Measurements from ENCODE around the gene ADAM12.
"Not testable (repeated sequence)": the region's sequence is repeated elsewhere in the genome, so short reads cannot be mapped to it uniquely, and the experiment has no call there.

The ADAM12 gene

GRCh38 chr10:126391192-126391885 lies 3.1 kb upstream of the ADAM12 start:
- Histone ChIP-seq H3K4me1 (ENCODE audit: control insufficient read depth, insufficient read depth, low read length) (peaks cover 11% of the 10 kb centered on the region), H3K9me3 (ENCODE audit: control insufficient read depth in 2 of 2, low read length in 2 of 2) (peaks cover 0 to 3% of the 10 kb centered on the region in 2 donors), H3K36me3 (ENCODE audit: control insufficient read depth in 2 of 2, insufficient read depth in 2 of 2, low read length in 2 of 2) (no peaks in the 10 kb centered on the region), H3K27ac (ENCODE audit: low read length) (no peak overlapping the region), H3K27me3 (ENCODE audit: control insufficient read depth in 1 of 2, insufficient read depth in 2 of 2, low read length in 2 of 2) (peaks cover 7 to 16% of the 10 kb centered on the region in 2 donors), H3K9ac (ENCODE audit: low read length in 2 of 2) (no peak overlapping the region), H3K4me3 (ENCODE audit: low read length in 2 of 2) (no peak overlapping the region)

GRCh38 chr10:126390324-126390723 lies 2.0 kb upstream of the ADAM12 start:
- peaks cover 7 to 20% of the 10 kb centered on the region in 2 donors for H3K27me3 ChIP-seq (ENCODE audit: control insufficient read depth in 1 of 2, insufficient read depth in 2 of 2, low read length in 2 of 2)
- no peaks in the 10 kb centered on the region for H3K36me3 ChIP-seq (ENCODE audit: control insufficient read depth in 2 of 2, insufficient read depth in 2 of 2, low read length in 2 of 2)
- peaks cover 11% of the 10 kb centered on the region for H3K4me1 ChIP-seq (ENCODE audit: control insufficient read depth, insufficient read depth, low read length)
- no peak overlapping the region for H3K27ac ChIP-seq (ENCODE audit: low read length)
- no peak overlapping the region for H3K9ac ChIP-seq (ENCODE audit: low read length in 2 of 2)
- peaks cover 0 to 3% of the 10 kb centered on the region in 2 donors for H3K9me3 ChIP-seq (ENCODE audit: control insufficient read depth in 2 of 2, low read length in 2 of 2)
- H3K4me3 ChIP-seq (ENCODE audit: low read length in 2 of 2) = no peak overlapping the region

- Histone ChIP-seq H3K9me3 (ENCODE audit: control insufficient read depth in 2 of 2, low read length in 2 of 2) (peaks cover 0 to 2% of the 10 kb centered on the region in 2 donors), H3K27me3 (ENCODE audit: control insufficient read depth in 1 of 2, insufficient read depth in 2 of 2, low read length in 2 of 2) (peaks cover 7 to 20% of the 10 kb centered on the region in 2 donors), H3K36me3 (ENCODE audit: control insufficient read depth in 2 of 2, insufficient read depth in 2 of 2, low read length in 2 of 2) (no peaks in the 10 kb centered on the region), H3K27ac (ENCODE audit: low read length) (no peak overlapping the region), H3K4me1 (ENCODE audit: control insufficient read depth, insufficient read depth, low read length) (peaks cover 11% of the 10 kb centered on the region), H3K9ac (ENCODE audit: low read length in 2 of 2) (no peak overlapping the region), H3K4me3 (ENCODE audit: low read length in 2 of 2) (peak overlapping the region; percentile 27 to 60)
Observed at GRCh38 chr10:126387041-126387921, 996 bp downstream of the ADAM12 start.

GRCh38 chr10:126384269-126384873 lies 3.9 kb downstream of the ADAM12 start:
- H3K9ac ChIP-seq (ENCODE audit: low read length in 2 of 2) = no peak overlapping the region
- peaks cover 5 to 20% of the 10 kb centered on the region in 2 donors for H3K27me3 ChIP-seq (ENCODE audit: control insufficient read depth in 1 of 2, insufficient read depth in 2 of 2, low read length in 2 of 2)
- H3K4me1 ChIP-seq (ENCODE audit: control insufficient read depth, insufficient read depth, low read length) = peaks cover 11% of the 10 kb centered on the region
- H3K36me3 ChIP-seq (ENCODE audit: control insufficient read depth in 2 of 2, insufficient read depth in 2 of 2, low read length in 2 of 2) = no peaks in the 10 kb centered on the region
- H3K27ac ChIP-seq (ENCODE audit: low read length) = no peak overlapping the region
- H3K4me3 ChIP-seq (ENCODE audit: low read length in 2 of 2) = no peak overlapping the region
- peaks cover 0 to 2% of the 10 kb centered on the region in 2 donors for H3K9me3 ChIP-seq (ENCODE audit: control insufficient read depth in 2 of 2, low read length in 2 of 2)

DNA sequence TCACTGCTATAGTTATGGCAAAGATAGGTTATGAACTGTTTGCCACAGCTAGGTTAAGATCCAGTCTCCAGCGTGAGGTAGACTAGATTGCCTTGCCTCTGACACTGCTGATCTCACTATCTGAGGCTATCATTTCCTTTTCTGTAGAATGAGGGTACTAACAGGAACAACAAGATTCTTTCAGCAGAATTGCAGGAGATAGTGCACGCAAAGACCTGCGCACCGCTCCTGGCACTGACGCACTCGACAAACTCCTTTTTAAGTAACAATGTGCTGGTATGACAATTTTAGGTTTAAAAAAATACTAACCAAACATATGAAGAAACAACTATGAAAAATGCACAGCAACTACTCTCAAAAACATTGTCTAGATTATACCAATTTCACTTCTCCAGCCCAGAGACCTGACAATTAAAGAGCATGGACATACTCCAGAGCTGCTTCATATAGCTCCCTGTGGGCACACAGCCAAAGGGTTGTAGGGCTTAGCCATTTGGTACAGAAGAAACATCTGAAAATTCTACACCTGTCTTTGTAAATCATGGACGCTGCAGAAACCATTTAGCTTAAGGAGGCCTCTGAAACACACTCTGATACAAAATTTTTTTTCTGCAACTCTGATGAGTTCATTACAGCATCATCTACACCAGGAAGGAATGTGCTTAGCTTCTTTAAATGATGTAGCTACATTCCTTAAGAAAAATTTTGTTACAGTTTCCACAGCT lies 7.8 kb downstream of the ADAM12 start:
- no peaks in the 10 kb centered on the region for H3K4me1 ChIP-seq (ENCODE audit: control insufficient read depth, insufficient read depth, low read length)
- no peaks in the 10 kb centered on the region for H3K36me3 ChIP-seq (ENCODE audit: control insufficient read depth in 2 of 2, insufficient read depth in 2 of 2, low read length in 2 of 2)
- no peak overlapping the region for H3K4me3 ChIP-seq (ENCODE audit: low read length in 2 of 2)
- no peak overlapping the region for H3K9ac ChIP-seq (ENCODE audit: low read length in 2 of 2)
- peaks cover 2% of the 10 kb centered on the region in 2 donors for H3K9me3 ChIP-seq (ENCODE audit: control insufficient read depth in 2 of 2, low read length in 2 of 2)
- no peak overlapping the region for H3K27ac ChIP-seq (ENCODE audit: low read length)
- no peaks in the 10 kb centered on the region for H3K27me3 ChIP-seq (ENCODE audit: control insufficient read depth in 1 of 2, insufficient read depth in 2 of 2, low read length in 2 of 2)

- not testable (repeated sequence) for H3K4me1 ChIP-seq (ENCODE audit: control insufficient read depth, insufficient read depth, low read length); H3K4me3 ChIP-seq (ENCODE audit: low read length in 2 of 2); H3K9me3 ChIP-seq (ENCODE audit: control insufficient read depth in 2 of 2, low read length in 2 of 2); H3K9ac ChIP-seq (ENCODE audit: low read length in 2 of 2); H3K27ac ChIP-seq (ENCODE audit: low read length); H3K27me3 ChIP-seq (ENCODE audit: control insufficient read depth in 1 of 2, insufficient read depth in 2 of 2, low read length in 2 of 2); H3K36me3 ChIP-seq (ENCODE audit: control insufficient read depth in 2 of 2, insufficient read depth in 2 of 2, low read length in 2 of 2)
Observed at GRCh38 chr10:126379166-126379565, 9.1 kb downstream of the ADAM12 start.

- H3K27ac ChIP-seq (ENCODE audit: low read length) = no peak overlapping the region
- H3K4me3 ChIP-seq (ENCODE audit: low read length in 2 of 2) = no peak overlapping the region
- H3K4me1 ChIP-seq (ENCODE audit: control insufficient read depth, insufficient read depth, low read length) = no peaks in the 10 kb centered on the region
- H3K36me3 ChIP-seq (ENCODE audit: control insufficient read depth in 2 of 2, insufficient read depth in 2 of 2, low read length in 2 of 2) = no peaks in the 10 kb centered on the region
- H3K9ac ChIP-seq (ENCODE audit: low read length in 2 of 2) = no peak overlapping the region
- peaks cover 0 to 2% of the 10 kb centered on the region in 2 donors for H3K9me3 ChIP-seq (ENCODE audit: control insufficient read depth in 2 of 2, low read length in 2 of 2)
- no peaks in the 10 kb centered on the region for H3K27me3 ChIP-seq (ENCODE audit: control insufficient read depth in 1 of 2, insufficient read depth in 2 of 2, low read length in 2 of 2)
Observed at GRCh38 chr10:126376956-126377355, 11.3 kb downstream of the ADAM12 start.

GRCh38 chr10:126375926-126376554 lies 12.2 kb downstream of the ADAM12 start:
- H3K4me3 ChIP-seq (ENCODE audit: low read length in 2 of 2) = no peak overlapping the region
- no peak overlapping the region for H3K9ac ChIP-seq (ENCODE audit: low read length in 2 of 2)
- no peaks in the 10 kb centered on the region for H3K36me3 ChIP-seq (ENCODE audit: control insufficient read depth in 2 of 2, insufficient read depth in 2 of 2, low read length in 2 of 2)
- H3K27ac ChIP-seq (ENCODE audit: low read length) = no peak overlapping the region
- H3K27me3 ChIP-seq (ENCODE audit: control insufficient read depth in 1 of 2, insufficient read depth in 2 of 2, low read length in 2 of 2) = no peaks in the 10 kb centered on the region
- H3K9me3 ChIP-seq (ENCODE audit: control insufficient read depth in 2 of 2, low read length in 2 of 2) = peaks cover 0 to 2% of the 10 kb centered on the region in 2 donors
- no peaks in the 10 kb centered on the region for H3K4me1 ChIP-seq (ENCODE audit: control insufficient read depth, insufficient read depth, low read length)

DNA sequence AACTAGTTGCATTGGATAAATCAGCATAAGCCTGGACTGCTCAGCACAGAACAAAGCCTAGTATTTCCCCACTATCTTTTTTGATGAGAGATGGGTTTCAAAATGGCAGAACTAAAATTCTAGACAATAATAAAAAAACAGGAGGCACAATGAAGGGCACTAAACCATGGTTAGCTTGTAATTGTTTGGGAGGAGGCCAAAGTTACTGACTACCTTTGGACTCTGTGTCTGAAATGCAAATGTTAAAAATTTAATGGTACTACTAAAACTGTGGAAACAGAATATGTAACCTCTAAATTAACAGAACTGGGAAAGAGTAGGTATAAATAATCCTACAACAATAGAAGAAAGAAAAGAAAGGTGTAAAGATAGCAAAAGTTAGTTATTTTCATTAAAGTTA lies 13.0 kb downstream of the ADAM12 start:
- Histone ChIP-seq H3K27me3 (ENCODE audit: control insufficient read depth in 1 of 2, insufficient read depth in 2 of 2, low read length in 2 of 2) (no peaks in the 10 kb centered on the region), H3K9ac (ENCODE audit: low read length in 2 of 2) (no peak overlapping the region), H3K36me3 (ENCODE audit: control insufficient read depth in 2 of 2, insufficient read depth in 2 of 2, low read length in 2 of 2) (no peaks in the 10 kb centered on the region), H3K4me3 (ENCODE audit: low read length in 2 of 2) (no peak overlapping the region), H3K27ac (ENCODE audit: low read length) (no peak overlapping the region), H3K4me1 (ENCODE audit: control insufficient read depth, insufficient read depth, low read length) (no peaks in the 10 kb centered on the region), H3K9me3 (ENCODE audit: control insufficient read depth in 2 of 2, low read length in 2 of 2) (peaks cover 0 to 2% of the 10 kb centered on the region in 2 donors)

GRCh38 chr10:126374435-126374834 lies 13.8 kb downstream of the ADAM12 start:
- H3K27me3 ChIP-seq (ENCODE audit: control insufficient read depth in 1 of 2, insufficient read depth in 2 of 2, low read length in 2 of 2) = no peaks in the 10 kb centered on the region
- H3K9ac ChIP-seq (ENCODE audit: low read length in 2 of 2) = no peak overlapping the region
- H3K9me3 ChIP-seq (ENCODE audit: control insufficient read depth in 2 of 2, low read length in 2 of 2) = peaks cover 0 to 2% of the 10 kb centered on the region in 2 donors
- no peaks in the 10 kb centered on the region for H3K36me3 ChIP-seq (ENCODE audit: control insufficient read depth in 2 of 2, insufficient read depth in 2 of 2, low read length in 2 of 2)
- H3K27ac ChIP-seq (ENCODE audit: low read length) = no peak overlapping the region
- H3K4me1 ChIP-seq (ENCODE audit: control insufficient read depth, insufficient read depth, low read length) = no peaks in the 10 kb centered on the region
- no peak overlapping the region for H3K4me3 ChIP-seq (ENCODE audit: low read length in 2 of 2)

Measured in stomach smooth muscle (tissue), 2 donors.